HFF-Myc (cell line): ENCODE results near the gene ATAD1.
"Not testable (repeated sequence)": the region's sequence is repeated elsewhere in the genome, so short reads cannot be mapped to it uniquely, and the experiment has no call there.

ENCODE experiments used
- DNase-seq: peaks from one replicate; pipeline ENCODE4 v3.0.0-alpha.2; 2011; ENCODE audit warnings: low read depth; ENCODE audit errors: extremely low read depth
- H3K4me3 ChIP-seq: replicated peaks from 2 replicates; pipeline ENCODE4 v1.5.1; 2011; ENCODE audit warnings: low read depth, mild to moderate bottlenecking, control low read depth, low read length
- CTCF ChIP-seq: IDR thresholded peaks from 2 replicates; pipeline ENCODE4 v1.5.1; 2012; ENCODE audit warnings: mild to moderate bottlenecking, low read depth, low read length, control low read depth; ENCODE audit errors: missing control alignments

The ATAD1 gene

DNA sequence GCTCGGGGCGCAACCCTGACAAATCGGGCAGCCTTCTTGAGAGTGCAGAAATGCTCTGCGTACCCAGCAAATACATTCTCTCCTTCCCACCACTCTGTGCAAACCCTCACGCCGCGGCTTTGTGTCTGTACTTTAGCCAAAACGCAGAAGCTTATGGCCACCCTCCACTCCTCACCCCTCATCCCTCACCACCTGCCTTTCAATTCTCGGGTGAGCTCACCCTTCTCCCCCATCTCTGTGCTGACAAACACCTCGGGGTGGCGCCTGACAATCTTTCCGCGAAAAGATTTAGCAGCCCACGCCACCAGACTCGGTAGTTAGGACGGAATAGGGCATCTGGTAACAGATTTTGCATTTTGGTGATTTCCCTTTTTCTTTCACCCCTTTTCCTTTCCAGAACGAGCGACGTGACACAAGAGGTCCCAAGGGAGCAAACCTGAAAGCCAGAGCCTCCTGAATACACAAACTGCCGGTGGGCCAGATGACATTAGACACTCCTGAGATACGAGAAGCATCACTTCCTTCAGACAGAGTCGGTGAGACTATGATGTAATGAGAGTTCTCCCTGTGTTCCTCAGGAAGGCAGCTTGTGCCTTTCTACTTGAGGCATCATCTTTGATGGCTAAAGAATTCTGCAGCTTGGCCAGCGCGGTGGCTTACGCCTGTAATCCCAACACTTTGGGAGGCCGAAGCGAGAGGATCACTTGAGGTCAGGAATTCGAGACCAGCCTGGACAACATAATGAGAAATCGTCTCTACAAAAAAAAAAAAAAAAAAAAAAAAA is 671 bp upstream of the ATAD1 start:
- H3K4me3 ChIP-seq, result peak overlapping the region; percentile 83
- no peak for TF ChIP-seq CTCF
- DNase-seq, result no peak

DNA sequence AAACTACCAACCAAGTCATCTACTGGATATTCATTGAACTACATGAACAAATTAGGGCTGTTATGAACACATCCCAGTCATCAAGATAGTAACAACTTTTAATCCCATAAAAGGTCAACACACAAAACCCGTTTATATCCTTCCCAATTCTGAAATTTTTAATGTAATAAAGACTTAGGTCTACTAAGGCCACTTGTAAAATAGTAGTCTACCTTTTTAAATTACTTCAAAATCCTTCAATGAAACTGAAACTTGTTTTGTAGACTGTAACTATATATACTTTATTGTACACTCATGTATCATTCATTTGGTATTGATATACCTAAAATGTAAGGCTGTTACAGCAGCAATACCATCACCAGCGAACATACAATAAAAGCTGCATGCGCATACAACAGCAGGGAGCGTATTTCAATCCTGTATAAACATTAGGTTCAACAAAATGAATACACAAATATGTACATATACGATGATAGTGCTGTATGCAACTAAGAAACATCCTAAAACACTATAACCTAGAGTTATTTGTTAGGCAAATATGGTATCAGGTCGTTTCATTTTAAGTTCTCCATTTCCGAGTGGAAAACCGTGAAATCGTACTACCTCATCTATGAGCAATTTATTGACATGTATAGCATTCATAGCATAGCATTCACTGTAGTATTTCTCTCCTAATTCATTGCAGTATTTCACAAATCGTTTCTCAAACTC is 973 bp downstream of the ATAD1 start:
- no peak for DNase-seq
- peak overlapping the region; percentile 83 for H3K4me3 ChIP-seq
- TF ChIP-seq CTCF, result no peak

GRCh38 chr10:87816163-87816897 is 1.7 kb downstream of the ATAD1 start:
- no peak for DNase-seq
- no peak for TF ChIP-seq CTCF
- peak overlapping the region; percentile 83 for H3K4me3 ChIP-seq

DNA sequence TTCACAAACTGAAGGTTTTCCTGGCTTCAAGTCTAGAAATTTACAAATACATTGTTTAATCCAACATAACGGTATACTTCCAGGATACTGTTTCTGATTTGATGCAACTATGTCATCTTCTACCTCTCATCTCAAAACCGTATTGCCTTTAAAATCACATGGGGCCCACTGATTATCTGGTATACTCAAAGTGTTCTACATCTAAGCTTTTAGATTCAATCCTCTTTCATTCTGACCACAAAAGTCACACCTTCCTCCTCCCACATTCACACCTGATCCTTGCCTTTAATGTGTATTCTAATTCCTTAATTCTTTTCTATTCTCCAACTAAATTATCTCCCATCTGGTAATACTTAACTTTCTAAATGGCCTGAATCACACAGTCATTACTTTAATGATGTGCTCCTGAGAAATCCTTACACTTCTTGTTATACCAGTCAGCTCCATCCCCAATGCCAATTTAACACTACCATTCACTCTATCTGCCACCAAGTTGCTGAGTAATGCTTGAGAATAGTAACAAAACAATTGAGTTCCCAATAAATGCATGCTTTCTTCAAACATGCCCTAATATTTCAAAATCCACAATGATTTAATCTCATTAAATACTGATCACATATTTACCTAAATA is 13.0 kb downstream of the ATAD1 start:
- H3K4me3 ChIP-seq, result no peak overlapping the region
- TF ChIP-seq CTCF, result no peak
- DNase-seq, result no peak

- no peak for DNase-seq
- H3K4me3 ChIP-seq, result no peak overlapping the region
- no peak for TF ChIP-seq CTCF
Observed at GRCh38 chr10:87803831-87804230, 14.2 kb downstream of the ATAD1 start.

GRCh38 chr10:87803328-87803727 is 14.7 kb downstream of the ATAD1 start:
- no peak for DNase-seq
- no peak overlapping the region for H3K4me3 ChIP-seq
- TF ChIP-seq CTCF, result no peak

GRCh38 chr10:87801813-87802435 is 16.1 kb downstream of the ATAD1 start:
- not testable (repeated sequence) for H3K4me3 ChIP-seq, DNase-seq
